HG02798 (cell line): ENCODE results near the gene CNOT6L.
"Not testable (repeated sequence)": the region's sequence is repeated elsewhere in the genome, so short reads cannot be mapped to it uniquely, and the experiment has no call there.

Source experiments
- ATAC-seq: cut with Tn5 transposase; IDR thresholded peaks from one replicate; pipeline ENCODE4 v1.9.1; 2021; ENCODE audit warnings: mild to moderate bottlenecking; ENCODE audit not compliant: unreplicated experiment, poor library complexity

Gene CNOT6L

DNA sequence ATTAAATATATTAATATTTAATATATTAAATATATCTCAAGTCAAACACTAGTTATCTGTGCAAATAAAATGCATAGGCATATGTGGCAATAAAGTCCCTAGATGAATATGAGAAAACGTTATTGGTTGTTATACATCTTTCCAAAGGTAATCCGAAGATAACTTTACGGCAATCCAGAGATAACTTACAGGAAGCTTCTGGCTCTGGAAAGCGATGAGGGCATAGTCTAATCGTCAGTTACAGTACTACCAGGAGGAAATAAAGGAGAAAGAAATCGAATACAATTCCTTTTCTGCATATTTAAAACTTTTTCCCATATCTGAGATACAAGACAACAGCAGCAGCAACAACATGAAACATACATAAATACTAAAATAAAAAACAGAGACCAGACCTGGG, 35.3 kb downstream of the CNOT6L start:
- ATAC-seq: no peak

DNA sequence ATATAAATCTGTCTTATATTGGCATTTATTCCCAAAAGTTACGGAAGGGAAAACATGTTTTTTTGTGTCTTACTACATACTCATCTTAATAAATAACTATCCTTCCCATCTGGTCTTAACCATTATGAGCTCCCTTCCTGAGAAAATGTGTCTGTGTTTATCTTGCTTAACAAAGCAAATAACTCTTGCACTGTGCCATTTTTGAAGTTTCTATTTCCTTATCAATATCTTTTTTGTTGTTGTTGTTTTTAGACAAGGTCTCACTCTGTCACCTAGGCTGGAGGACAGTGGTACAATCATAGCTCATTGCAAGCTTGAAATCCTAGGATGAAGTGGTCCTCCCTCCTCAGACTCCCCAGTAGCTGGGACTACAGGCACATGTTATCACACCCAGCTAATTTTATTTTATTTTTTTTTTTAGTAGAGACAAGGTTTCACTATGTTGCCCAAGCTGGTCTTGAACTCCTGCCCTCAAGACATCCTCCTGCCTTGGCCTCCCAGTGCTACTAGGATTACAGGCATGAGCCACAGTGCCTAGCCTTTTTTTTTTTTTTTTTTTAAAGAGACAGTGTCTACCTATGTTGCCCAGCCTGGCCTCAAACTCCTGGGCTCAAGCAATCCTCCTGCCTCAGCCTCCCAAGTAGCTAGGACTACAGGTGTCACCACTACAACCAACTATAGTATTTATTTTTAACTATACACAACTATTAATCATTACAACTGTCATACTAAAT, 36.9 kb downstream of the CNOT6L start:
- ATAC-seq: no peak

DNA sequence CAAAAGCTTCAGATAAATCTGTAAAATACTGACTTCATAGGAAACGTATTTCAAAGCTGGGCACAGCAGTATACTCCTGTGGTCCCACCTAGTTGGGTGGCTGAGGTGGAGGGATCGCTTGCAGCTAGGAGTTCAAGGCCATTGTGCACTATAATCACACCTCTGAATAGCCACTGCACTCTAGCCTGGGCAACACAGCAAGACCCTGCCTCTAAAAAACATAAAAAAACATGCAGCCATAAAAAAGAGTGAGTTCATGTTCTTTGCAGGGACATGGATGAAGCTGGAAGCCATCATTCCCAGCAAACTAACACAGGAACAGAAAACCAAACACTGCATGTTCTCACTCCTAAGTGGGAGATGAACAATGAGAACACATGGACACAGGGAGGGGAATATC, 38.4 kb downstream of the CNOT6L start:
- not testable (repeated sequence) for ATAC-seq

DNA sequence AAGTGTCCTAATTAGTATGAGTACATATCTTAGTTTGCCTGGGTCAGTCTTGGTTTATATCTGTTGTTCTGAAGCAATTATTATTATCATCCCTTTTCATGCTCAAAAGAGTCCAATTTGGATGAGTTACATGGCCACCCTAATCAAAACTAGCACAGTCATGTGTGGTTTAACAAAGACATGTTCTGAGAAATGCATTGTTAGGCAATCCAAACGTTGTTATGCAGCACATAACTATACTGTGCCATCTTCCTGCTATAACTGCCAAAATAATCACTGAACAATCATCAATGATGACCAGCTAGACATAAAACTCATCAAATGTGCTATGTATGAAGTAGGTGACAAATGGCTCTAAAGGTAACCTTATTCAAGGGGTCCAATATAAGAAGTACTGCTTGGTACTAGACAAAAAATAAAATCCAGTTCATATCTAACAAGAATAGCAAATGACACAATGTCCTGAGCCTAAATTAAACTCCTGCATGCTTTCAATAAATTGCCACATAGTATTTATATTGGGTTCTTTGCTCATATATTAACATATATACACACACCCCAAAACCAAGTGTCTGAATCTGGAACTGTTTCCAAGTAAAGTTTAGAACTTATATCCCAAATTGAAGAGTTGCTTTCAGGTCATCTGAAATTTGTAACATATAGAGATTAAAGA, 41.9 kb downstream of the CNOT6L start:
- no peak for ATAC-seq

GRCh38 chr4:77776182-77777134, 42.7 kb downstream of the CNOT6L start:
- ATAC-seq: no peak

GRCh38 chr4:77773101-77773500, 46.1 kb downstream of the CNOT6L start:
- no peak for ATAC-seq

DNA sequence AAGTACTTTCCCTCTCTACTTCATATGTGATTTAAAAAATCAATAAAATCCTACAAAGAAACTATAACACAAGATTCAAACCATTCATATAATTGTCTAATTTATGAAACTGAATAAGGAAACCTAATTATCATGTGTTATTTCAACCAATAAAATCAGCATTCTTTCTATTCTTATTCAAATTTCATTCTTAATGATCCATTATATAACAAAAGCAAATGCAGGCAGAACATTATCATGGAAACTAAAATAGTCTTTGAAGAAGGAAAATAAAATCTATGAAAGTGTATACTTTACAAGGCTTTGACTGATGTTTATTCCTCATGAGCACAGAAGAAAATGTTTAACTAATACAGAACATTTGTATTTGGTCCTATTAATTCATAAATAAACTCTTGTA, 47.6 kb downstream of the CNOT6L start:
- no peak for ATAC-seq

DNA sequence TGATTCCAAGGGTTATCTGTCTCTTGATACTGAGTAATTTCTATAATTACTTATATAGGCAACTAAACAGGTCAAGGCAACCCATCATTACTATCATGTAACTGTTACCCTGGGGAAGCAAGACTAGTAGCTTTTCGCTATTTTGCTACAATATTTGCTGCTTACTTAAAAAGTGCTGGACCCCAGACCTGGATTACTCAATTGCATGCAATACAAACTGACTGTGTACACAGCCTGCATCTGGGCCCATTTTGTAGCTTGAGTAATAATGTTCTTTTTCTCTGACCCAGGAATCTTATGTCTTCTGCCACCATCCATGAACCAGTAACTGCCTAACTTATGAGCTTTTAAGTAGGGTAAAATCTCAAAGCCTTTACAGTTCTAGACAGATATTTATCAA, 53.4 kb downstream of the CNOT6L start:
- ATAC-seq: no peak

DNA sequence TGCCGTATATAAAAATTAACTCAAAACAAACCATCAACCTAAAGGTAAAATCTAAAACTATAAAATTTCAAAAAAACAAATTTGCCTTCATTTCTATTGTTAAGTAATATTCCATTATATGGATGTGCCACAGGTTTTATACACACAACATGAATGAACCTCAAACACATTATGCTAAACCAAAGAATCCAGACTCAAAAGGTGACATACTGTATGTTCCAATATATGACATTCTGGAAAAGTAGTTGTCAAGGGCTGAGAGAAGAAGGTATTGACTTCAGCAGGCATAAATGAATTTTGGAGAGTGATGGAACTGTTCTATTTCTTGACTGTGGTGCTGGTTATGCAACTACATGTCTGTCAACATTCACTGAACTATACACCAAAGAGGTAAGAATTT, 56.6 kb downstream of the CNOT6L start:
- no peak for ATAC-seq

GRCh38 chr4:77761595-77761994, 57.6 kb downstream of the CNOT6L start:
- no peak for ATAC-seq

GRCh38 chr4:77758804-77759203, 60.4 kb downstream of the CNOT6L start:
- no peak for ATAC-seq

- ATAC-seq: no peak
Measured at GRCh38 chr4:77751764-77752163, 67.4 kb downstream of the CNOT6L start.

DNA sequence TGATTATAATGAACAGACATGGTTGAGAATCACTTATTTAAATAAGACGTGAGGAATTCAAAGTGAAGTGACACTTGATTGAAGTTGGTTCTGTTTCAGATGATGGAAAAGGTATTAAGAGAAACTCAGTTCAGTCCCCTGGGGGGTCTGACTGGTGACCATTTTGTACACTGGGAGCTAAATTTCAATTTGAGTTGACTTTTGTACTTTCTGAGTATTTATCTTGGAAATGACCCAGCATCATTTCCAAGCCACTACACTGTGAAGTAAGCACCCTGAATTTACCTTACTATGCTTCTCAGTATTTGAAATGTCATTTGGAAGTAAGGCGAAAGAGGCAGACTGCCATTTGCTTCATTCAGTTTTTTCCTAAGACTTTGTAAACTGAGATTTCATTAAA, 73.4 kb downstream of the CNOT6L start:
- ATAC-seq: no peak

- no peak for ATAC-seq
Measured at GRCh38 chr4:77742054-77742453, 77.1 kb downstream of the CNOT6L start.

DNA sequence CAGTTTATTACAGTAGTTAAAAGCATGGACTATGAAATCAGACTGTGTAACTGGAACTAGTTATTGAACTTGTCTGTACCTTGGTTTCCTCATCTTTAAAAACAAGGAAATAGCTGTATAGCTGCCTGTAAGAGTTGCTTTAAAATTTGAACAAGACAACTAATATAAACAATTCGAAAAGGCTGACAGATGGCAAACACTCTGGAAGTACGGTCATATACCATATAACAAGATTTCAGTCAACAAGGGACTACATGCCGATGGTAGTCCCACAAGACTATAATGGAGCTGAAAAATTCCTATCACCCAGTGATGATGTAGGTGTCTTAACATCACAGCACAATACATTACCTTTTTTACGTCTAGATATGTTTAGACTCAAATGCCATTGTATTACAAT, 78.7 kb downstream of the CNOT6L start:
- no peak for ATAC-seq

DNA sequence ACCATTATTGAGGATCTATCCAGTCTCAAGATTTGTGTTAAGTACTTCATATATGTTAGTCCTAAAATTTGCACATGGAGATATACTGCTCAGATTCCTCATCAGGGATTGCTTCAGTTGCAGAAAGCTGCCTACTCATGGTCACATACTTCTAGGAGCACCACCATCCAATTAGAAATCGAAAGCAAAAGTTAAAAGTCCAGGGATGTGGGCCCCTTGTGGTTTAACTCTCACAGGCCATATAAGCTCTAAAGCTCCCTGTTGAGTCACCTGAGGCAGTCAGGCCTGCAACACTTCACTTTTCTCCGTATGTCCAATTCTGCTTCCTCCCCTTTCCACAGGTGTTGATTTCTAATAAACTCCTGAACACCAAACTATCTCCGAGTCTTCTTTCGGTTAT, 84.2 kb downstream of the CNOT6L start:
- peak; percentile 81 for ATAC-seq

DNA sequence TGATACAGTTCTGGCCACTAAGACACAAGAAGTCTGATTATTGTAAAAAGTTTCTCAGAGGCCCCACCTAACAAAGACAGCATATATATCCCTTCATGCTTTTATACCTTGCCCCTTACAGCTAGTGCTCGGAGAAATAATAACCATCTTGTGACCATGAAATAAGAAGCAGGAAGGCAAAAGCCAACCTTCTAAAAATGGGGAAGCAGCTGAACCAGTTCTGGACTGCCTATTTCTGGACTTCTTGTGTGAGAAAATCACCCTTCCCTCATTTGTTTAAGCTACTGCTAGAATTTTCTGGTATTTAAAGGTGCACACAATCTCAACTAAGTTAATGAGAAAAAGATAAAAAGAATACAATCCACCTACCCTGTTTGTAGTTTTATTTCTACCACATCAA, 87.5 kb downstream of the CNOT6L start:
- ATAC-seq: no peak

- ATAC-seq: no peak
Measured at GRCh38 chr4:77728420-77728819, 90.7 kb downstream of the CNOT6L start.

DNA sequence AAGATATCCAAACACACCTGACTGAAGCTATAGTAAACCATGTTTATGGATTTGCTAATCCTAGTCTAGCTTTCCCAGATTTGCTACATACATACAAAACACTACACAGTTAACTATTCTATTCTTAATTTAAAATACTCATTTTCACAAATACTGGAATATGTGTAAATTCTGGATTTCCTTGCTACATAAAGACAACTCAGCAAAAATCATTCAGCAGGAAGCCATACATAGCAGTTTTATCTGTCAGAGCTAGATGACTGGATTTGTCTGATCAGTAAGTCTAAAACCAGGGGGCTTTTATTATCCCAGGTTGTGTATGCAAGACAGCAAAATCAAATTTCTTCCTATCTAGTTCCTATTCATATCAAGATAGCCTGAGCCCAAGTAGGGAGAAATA, 98.1 kb downstream of the CNOT6L start:
- ATAC-seq: no peak

DNA sequence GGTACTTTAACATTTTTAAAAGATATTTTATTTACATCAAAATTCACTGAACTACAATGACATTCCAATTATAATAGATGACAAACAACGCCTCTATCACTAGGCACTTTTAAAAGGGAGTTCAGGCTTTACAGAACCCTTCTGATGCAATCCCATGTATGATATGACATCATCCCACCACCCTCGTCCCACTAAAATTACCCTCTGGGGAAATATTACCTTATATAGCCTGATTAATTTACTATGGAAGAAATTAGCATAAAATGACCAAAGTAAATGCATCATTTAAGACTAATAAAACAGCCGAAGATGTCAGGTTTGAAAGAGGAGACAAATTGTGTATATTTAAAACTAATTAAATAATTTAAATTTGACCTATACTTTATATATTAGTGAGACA, 100.7 kb downstream of the CNOT6L start:
- ATAC-seq: not testable (repeated sequence)
